WTC11 (cell line): ENCODE measurements around the gene LINC01488. TPM values are rescaled to one million over a fixed set of nuclear protein-coding genes. Genes with fewer than 3 reads are reported as not detected.

ENCODE experiments used
- ATAC-seq: fragments of 200-7000 bp; cut with Tn5 transposase; 2 replicates; pipeline ENCODE4 v1.10.0; 2021; ENCODE audit warnings: mild to moderate bottlenecking, moderate library complexity
- CTCF ChIA-PET: fragments of 300-600 bp; sonication (Branson Sonifier 250); formaldehyde crosslinking; loops from one replicate; lab custom pipeline; 2021; ENCODE audit warnings: antibody characterized with exemption; lab: Charles Lee
- POLR2A ChIA-PET: fragments of 350-600 bp; sonication (Branson Sonifier 250); formaldehyde crosslinking; loops from one replicate; lab custom pipeline; 2021; ENCODE audit warnings: antibody characterized with exemption; lab: Charles Lee
- DNase-seq: peaks from one replicate; pipeline ENCODE4 v3.0.0; 2021; ENCODE audit warnings: low spot score
- H3K27ac Mint-ChIP-seq: 2 replicates; pipeline ENCODE4 v1.8.0; 2021; ENCODE audit warnings: mixed read lengths
- H3K27me3 Mint-ChIP-seq: 2 replicates; pipeline ENCODE4 v1.8.0; 2021; ENCODE audit warnings: low read depth, mild to moderate bottlenecking, moderate library complexity, mixed read lengths
- H3K36me3 Mint-ChIP-seq: 2 replicates; pipeline ENCODE4 v1.8.0; 2021; ENCODE audit warnings: mixed read lengths
- H3K4me1 Mint-ChIP-seq: 2 replicates; pipeline ENCODE4 v1.8.0; 2022; ENCODE audit warnings: mixed read lengths
- H3K4me3 Mint-ChIP-seq: 2 replicates; pipeline ENCODE4 v1.8.0; 2021; ENCODE audit warnings: mild to moderate bottlenecking, moderate library complexity, mixed read lengths
- H3K9me3 Mint-ChIP-seq: 2 replicates; pipeline ENCODE4 v1.8.0; 2021; ENCODE audit warnings: mixed read lengths
- CREM ChIP-seq: sonication (generic); formaldehyde crosslinking; IDR thresholded peaks from 2 replicates; pipeline ENCODE4 v1.8.1; 2022; ENCODE audit warnings: mild to moderate bottlenecking, missing genetic modification reagents, moderate library complexity
- E2F4 ChIP-seq: sonication (generic); formaldehyde crosslinking; IDR thresholded peaks from 2 replicates; pipeline ENCODE4 v1.8.1; 2022; ENCODE audit warnings: low read depth, mild to moderate bottlenecking, moderate library complexity, missing genetic modification reagents, borderline replicate concordance
- EMX1 ChIP-seq: fragments of 250-450 bp; sonication (Bioruptor Pico); IDR thresholded peaks from 2 replicates; pipeline ENCODE4 v1.8.0; 2021; ENCODE audit warnings: mild to moderate bottlenecking
- FOXP1 ChIP-seq: sonication (generic); formaldehyde crosslinking; IDR thresholded peaks from 2 replicates; pipeline ENCODE4 v1.8.0; 2022; ENCODE audit warnings: missing genetic modification reagents, mild to moderate bottlenecking, moderate library complexity, borderline replicate concordance
- MAX ChIP-seq: sonication (generic); formaldehyde crosslinking; IDR thresholded peaks from 2 replicates; pipeline ENCODE4 v1.8.0; 2022; ENCODE audit warnings: mild to moderate bottlenecking, missing genetic modification reagents
- NR2C2 ChIP-seq: sonication (generic); formaldehyde crosslinking; IDR thresholded peaks from 2 replicates; pipeline ENCODE4 v1.8.0; 2022; ENCODE audit warnings: mild to moderate bottlenecking, missing genetic modification reagents
- PRRX2 ChIP-seq: fragments of 250-450 bp; sonication (Bioruptor Pico); IDR thresholded peaks from 2 replicates; pipeline ENCODE4 v1.8.0; 2021; ENCODE audit warnings: mild to moderate bottlenecking
- SP1 ChIP-seq: sonication (generic); formaldehyde crosslinking; conservative IDR thresholded peaks from 2 replicates; pipeline ENCODE4 v1.8.1; 2022; ENCODE audit warnings: missing genetic modification reagents
- TEAD1 ChIP-seq: sonication (generic); formaldehyde crosslinking; IDR thresholded peaks from 2 replicates; pipeline ENCODE4 v1.8.0; 2022; ENCODE audit warnings: mild to moderate bottlenecking, missing genetic modification reagents
- TEAD4 ChIP-seq: sonication (generic); formaldehyde crosslinking; IDR thresholded peaks from 2 replicates; pipeline ENCODE4 v1.8.0; 2022; ENCODE audit warnings: mild to moderate bottlenecking, missing genetic modification reagents
- ZNF121 ChIP-seq: sonication (generic); formaldehyde crosslinking; IDR thresholded peaks from 2 replicates; pipeline ENCODE4 v1.8.0; 2023; ENCODE audit warnings: missing genetic modification reagents
- ZNF138 ChIP-seq: sonication (generic); formaldehyde crosslinking; conservative IDR thresholded peaks from 2 replicates; pipeline ENCODE4 v1.8.1; 2022; ENCODE audit warnings: mild to moderate bottlenecking, moderate library complexity, missing genetic modification reagents
- ZNF219 ChIP-seq: sonication (generic); formaldehyde crosslinking; IDR thresholded peaks from 2 replicates; pipeline ENCODE4 v1.8.0; 2023; ENCODE audit warnings: missing genetic modification reagents, mild to moderate bottlenecking, borderline replicate concordance
- ZNF263 ChIP-seq: sonication (generic); formaldehyde crosslinking; IDR thresholded peaks from 2 replicates; pipeline ENCODE4 v1.8.1; 2022; ENCODE audit warnings: low read depth, mild to moderate bottlenecking, moderate library complexity, missing genetic modification reagents
- ZNF317 ChIP-seq: sonication (generic); formaldehyde crosslinking; IDR thresholded peaks from 2 replicates; pipeline ENCODE4 v1.8.1; 2023; ENCODE audit warnings: low read depth, mild to moderate bottlenecking, moderate library complexity, missing genetic modification reagents, borderline replicate concordance
- ZNF423 ChIP-seq: fragments of 250-450 bp; sonication (Bioruptor Pico); IDR thresholded peaks from 2 replicates; pipeline ENCODE4 v2.1.2; 2022; ENCODE audit warnings: mild to moderate bottlenecking, moderate library complexity
- ZNF512 ChIP-seq: sonication (generic); formaldehyde crosslinking; IDR thresholded peaks from 2 replicates; pipeline ENCODE4 v1.8.1; 2022; ENCODE audit warnings: missing genetic modification reagents, borderline replicate concordance
- total RNA-seq: library from RNA; stranded (reverse); gene quantifications from 3 replicates; pipeline ENCODE4 v1.2.3, GENCODE V29; 2021
- TF ChIP-seq, protein P1 (sequence below): sonication (generic); formaldehyde crosslinking; IDR thresholded peaks from 2 replicates; pipeline ENCODE4 v1.8.1; 2023; ENCODE audit warnings: mild to moderate bottlenecking, moderate library complexity, missing genetic modification reagents
- TF ChIP-seq, protein P2 (sequence below): sonication (generic); formaldehyde crosslinking; IDR thresholded peaks from 2 replicates; pipeline ENCODE4 v1.8.0; 2022; ENCODE audit warnings: mild to moderate bottlenecking, missing genetic modification reagents
- TF ChIP-seq, protein P3 (sequence below): fragments of 250-450 bp; sonication (Bioruptor Pico); IDR thresholded peaks from 2 replicates; pipeline ENCODE4 v1.9.0; 2021; ENCODE audit warnings: mild to moderate bottlenecking

LINC01488 gene
- total RNA-seq, 1 experiment from 2014 or later = not detected

DNA sequence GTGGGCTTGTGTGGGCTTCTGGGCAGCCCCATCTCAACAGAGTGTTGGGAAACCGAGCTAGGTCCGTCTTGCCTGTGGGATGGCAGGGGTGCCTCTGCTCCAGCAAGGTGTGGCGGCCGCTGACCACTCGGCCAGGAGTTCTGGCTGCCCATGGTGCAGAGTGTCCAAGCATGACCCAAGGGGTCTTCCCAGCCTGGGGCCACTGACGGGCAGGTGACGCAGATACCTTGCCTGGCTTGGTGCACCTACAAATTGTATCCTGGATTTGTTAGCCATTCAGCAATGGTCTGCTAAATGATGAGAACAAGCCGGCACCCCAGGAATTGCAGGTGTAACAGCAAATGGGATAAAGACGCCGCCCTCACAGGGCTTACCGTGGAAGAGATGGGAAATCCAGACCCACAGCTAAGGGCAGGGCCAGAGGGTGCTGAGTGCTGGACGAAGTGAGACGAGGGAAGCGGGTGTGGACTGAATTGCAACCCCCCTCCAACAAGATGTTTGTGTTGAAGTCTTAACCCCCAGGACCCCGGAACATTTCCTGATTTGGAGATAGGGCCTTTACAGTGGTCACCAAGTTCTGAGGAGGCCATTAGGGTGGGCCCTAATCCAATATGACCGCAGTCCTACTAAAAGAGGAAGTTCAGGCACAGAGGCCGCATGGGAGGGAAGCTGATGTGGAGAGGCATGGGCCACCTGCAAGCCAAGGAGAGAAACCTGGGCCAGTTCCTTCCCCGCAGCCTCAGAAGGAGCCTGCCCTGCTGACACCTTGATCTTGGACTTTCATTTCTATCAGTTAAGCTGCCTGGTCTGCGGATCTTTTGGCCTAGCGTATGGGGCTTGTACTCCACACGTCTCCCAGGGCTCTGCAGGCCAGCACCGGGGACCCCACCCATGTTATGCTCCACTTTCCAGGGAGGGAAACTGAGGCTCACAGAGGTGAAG lies 45.2 kb upstream of the LINC01488 start:
- POLR2A ChIA-PET = interaction anchor here (0.7 to 1.0 kb wide), 2 partner anchors 9 to 202 kb away, joined by 3 read pairs; no protein-coding TSS in a partner anchor
- no peak for ATAC-seq
- DNase-seq = no peak
- TF ChIP-seq SP1 (CRISPR knock-in tag) = no peak
- no peaks in the 10 kb centered on the region for H3K36me3 Mint-ChIP-seq
- no peak overlapping the region for H3K4me3 Mint-ChIP-seq
- H3K9me3 Mint-ChIP-seq = peaks cover 3% of the 10 kb centered on the region; the same call in 1 of the 2 replicates
- H3K27me3 Mint-ChIP-seq = peaks cover 13% of the 10 kb centered on the region
- peaks cover 61% of the 10 kb centered on the region for H3K4me1 Mint-ChIP-seq
- CTCF ChIA-PET = interaction anchor here (0.6 to 1.9 kb wide), 2 partner anchors 305 kb away, joined by 3 to 5 read pairs; no protein-coding TSS in a partner anchor
- H3K27ac Mint-ChIP-seq = no peak overlapping the region

GRCh38 chr11:69437001-69437875 lies 44.2 kb upstream of the LINC01488 start:
- Mint-ChIP-seq H3K36me3 (no peaks in the 10 kb centered on the region), H3K4me3 (no peak overlapping the region), H3K27me3 (peaks cover 13% of the 10 kb centered on the region), H3K27ac (no peak overlapping the region), H3K9me3 (peaks cover 3% of the 10 kb centered on the region; the same call in 1 of the 2 replicates), H3K4me1 (peaks cover 64% of the 10 kb centered on the region)
- TF ChIP-seq FOXP1 (CRISPR knock-in tag) (peak; percentile 47; the same call in 1 of the 2 replicates), ZNF219 (peak; percentile 57; the same call in 1 of the 2 replicates), ZNF512 (no peak), TEAD1 (CRISPR knock-in tag) (peak; percentile 78; the same call in 1 of the 2 replicates), ZNF423 (CRISPR knock-in tag) (peak; percentile 82), TEAD4 (CRISPR knock-in tag) (peak; percentile 58; the same call in 1 of the 2 replicates), MAX (CRISPR knock-in tag) (0 out of 2 replicates have a peak, but pooled peaks have one; percentile 48), ZNF121 (CRISPR knock-in tag) (peak; percentile 99)
- TF ChIP-seq, protein P1, sequence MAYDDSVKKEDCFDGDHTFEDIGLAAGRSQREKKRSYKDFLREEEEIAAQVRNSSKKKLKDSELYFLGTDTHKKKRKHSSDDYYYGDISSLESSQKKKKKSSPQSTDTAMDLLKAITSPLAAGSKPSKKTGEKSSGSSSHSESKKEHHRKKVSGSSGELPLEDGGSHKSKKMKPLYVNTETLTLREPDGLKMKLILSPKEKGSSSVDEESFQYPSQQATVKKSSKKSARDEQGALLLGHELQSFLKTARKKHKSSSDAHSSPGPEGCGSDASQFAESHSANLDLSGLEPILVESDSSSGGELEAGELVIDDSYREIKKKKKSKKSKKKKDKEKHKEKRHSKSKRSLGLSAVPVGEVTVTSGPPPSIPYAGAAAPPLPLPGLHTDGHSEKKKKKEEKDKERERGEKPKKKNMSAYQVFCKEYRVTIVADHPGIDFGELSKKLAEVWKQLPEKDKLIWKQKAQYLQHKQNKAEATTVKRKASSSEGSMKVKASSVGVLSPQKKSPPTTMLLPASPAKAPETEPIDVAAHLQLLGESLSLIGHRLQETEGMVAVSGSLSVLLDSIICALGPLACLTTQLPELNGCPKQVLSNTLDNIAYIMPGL (CRISPR knock-in tag) = no peak
- TF ChIP-seq, protein P2, sequence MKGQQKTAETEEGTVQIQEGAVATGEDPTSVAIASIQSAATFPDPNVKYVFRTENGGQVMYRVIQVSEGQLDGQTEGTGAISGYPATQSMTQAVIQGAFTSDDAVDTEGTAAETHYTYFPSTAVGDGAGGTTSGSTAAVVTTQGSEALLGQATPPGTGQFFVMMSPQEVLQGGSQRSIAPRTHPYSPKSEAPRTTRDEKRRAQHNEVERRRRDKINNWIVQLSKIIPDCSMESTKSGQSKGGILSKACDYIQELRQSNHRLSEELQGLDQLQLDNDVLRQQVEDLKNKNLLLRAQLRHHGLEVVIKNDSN = 0 out of 2 replicates have a peak, but pooled peaks have one; percentile 16
- ATAC-seq (peak; percentile 25), DNase-seq (peak; percentile 60)
- ChIA-PET CTCF (interaction anchor here (0.6 kb wide), 1 partner anchor 306 kb away, joined by 3 read pairs; no protein-coding TSS in a partner anchor), POLR2A (interaction anchor here (0.7 to 1.0 kb wide), 3 partner anchors 10 to 732 kb away, joined by 3 to 4 read pairs (median 3); no protein-coding TSS in a partner anchor)

DNA sequence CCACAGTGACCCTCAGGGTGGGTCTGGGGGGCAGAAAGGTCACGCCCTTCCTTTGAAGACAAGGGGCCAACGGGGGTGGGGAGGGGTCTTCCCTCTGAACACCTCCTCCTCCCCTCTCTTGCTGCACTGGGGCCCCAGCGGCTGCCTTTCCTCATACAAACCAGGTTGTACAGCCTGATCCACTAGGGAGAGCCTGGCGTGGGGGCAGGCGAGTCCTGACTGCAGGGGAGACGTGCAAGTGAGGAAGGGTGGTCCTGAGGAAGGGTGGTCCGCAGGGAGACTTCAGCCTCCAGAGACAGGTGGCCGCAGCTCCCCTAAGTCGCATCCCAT lies 43.6 kb upstream of the LINC01488 start:
- Mint-ChIP-seq H3K36me3 (no peaks in the 10 kb centered on the region), H3K4me1 (peaks cover 70% of the 10 kb centered on the region), H3K9me3 (peaks cover 3% of the 10 kb centered on the region; the same call in 1 of the 2 replicates), H3K4me3 (no peak overlapping the region), H3K27ac (no peak overlapping the region), H3K27me3 (peaks cover 13% of the 10 kb centered on the region)
- ATAC-seq (no peak), DNase-seq (no peak)
- CTCF ChIA-PET = no interaction called here
- POLR2A ChIA-PET = no interaction called here
- TF ChIP-seq ZNF263 (CRISPR knock-in tag) (no peak), NR2C2 (CRISPR knock-in tag) (no peak), ZNF138 (CRISPR knock-in tag) (no peak), ZNF423 (CRISPR knock-in tag) (no peak), PRRX2 (CRISPR knock-in tag) (no peak), ZNF317 (CRISPR knock-in tag) (no peak), CREM (CRISPR knock-in tag) (no peak), E2F4 (CRISPR knock-in tag) (no peak), EMX1 (CRISPR knock-in tag) (no peak)
- TF ChIP-seq, protein P3, sequence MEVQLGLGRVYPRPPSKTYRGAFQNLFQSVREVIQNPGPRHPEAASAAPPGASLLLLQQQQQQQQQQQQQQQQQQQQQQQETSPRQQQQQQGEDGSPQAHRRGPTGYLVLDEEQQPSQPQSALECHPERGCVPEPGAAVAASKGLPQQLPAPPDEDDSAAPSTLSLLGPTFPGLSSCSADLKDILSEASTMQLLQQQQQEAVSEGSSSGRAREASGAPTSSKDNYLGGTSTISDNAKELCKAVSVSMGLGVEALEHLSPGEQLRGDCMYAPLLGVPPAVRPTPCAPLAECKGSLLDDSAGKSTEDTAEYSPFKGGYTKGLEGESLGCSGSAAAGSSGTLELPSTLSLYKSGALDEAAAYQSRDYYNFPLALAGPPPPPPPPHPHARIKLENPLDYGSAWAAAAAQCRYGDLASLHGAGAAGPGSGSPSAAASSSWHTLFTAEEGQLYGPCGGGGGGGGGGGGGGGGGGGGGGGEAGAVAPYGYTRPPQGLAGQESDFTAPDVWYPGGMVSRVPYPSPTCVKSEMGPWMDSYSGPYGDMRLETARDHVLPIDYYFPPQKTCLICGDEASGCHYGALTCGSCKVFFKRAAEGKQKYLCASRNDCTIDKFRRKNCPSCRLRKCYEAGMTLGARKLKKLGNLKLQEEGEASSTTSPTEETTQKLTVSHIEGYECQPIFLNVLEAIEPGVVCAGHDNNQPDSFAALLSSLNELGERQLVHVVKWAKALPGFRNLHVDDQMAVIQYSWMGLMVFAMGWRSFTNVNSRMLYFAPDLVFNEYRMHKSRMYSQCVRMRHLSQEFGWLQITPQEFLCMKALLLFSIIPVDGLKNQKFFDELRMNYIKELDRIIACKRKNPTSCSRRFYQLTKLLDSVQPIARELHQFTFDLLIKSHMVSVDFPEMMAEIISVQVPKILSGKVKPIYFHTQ (CRISPR knock-in tag) = no peak
